HG02798 (cell line): Measurements from ENCODE around the gene IZUMO1.
"Not testable (repeated sequence)": the region's sequence is repeated elsewhere in the genome, so short reads cannot be mapped to it uniquely, and the experiment has no call there.

Experiments used
- ATAC-seq: cut with Tn5 transposase; IDR thresholded peaks from one replicate; pipeline ENCODE4 v1.9.1; 2021; ENCODE audit warnings: mild to moderate bottlenecking; ENCODE audit not compliant: unreplicated experiment, poor library complexity

Gene IZUMO1

GRCh38 chr19:48746738-48747575 lies at the start of gene IZUMO1:
Gene IZUMO1, minus strand, starts transcription at chr19:48746909. Its CDS starts 1,050 bp downstream, at chr19:48745859.
- no peak for ATAC-seq

- no peak for ATAC-seq
These were observed 49.0 kb upstream of the IZUMO1 start for GRCh38 chr19:48795685-48796070.

GRCh38 chr19:48795055-48795684 lies 48.5 kb upstream of the IZUMO1 start:
- peak; percentile 81 for ATAC-seq

GRCh38 chr19:48794291-48794690 lies 47.6 kb upstream of the IZUMO1 start:
- no peak for ATAC-seq

- no peak for ATAC-seq
These were observed 46.6 kb upstream of the IZUMO1 start for GRCh38 chr19:48793271-48793670.

GRCh38 chr19:48787331-48787730 lies 40.6 kb upstream of the IZUMO1 start:
- not testable (repeated sequence) for ATAC-seq

GRCh38 chr19:48786422-48786821 lies 39.7 kb upstream of the IZUMO1 start:
- ATAC-seq = not testable (repeated sequence)

- no peak for ATAC-seq
These were observed 37.8 kb upstream of the IZUMO1 start for GRCh38 chr19:48784527-48784926.

- ATAC-seq = no peak
These were observed 34.1 kb upstream of the IZUMO1 start for GRCh38 chr19:48780631-48781391.

- ATAC-seq = no peak
These were observed 32.9 kb upstream of the IZUMO1 start for GRCh38 chr19:48779636-48780035.

- ATAC-seq = no peak
These were observed 31.0 kb upstream of the IZUMO1 start for GRCh38 chr19:48777720-48778119.

GRCh38 chr19:48777139-48777538 lies 30.4 kb upstream of the IZUMO1 start:
- no peak for ATAC-seq

GRCh38 chr19:48772503-48772953 lies 25.8 kb upstream of the IZUMO1 start:
- no peak for ATAC-seq

- no peak for ATAC-seq
These were observed 24.2 kb upstream of the IZUMO1 start for GRCh38 chr19:48770734-48771472.

- ATAC-seq = no peak
These were observed 23.6 kb upstream of the IZUMO1 start for GRCh38 chr19:48770266-48770665.

GRCh38 chr19:48768994-48769713 lies 22.4 kb upstream of the IZUMO1 start:
- no peak for ATAC-seq

- not testable (repeated sequence) for ATAC-seq
These were observed 21.6 kb upstream of the IZUMO1 start for GRCh38 chr19:48768171-48768753.

- not testable (repeated sequence) for ATAC-seq
These were observed 19.1 kb upstream of the IZUMO1 start for GRCh38 chr19:48765816-48766215.

GRCh38 chr19:48760504-48761205 lies 13.9 kb upstream of the IZUMO1 start:
- no peak for ATAC-seq
